Panc1 (cell line): ENCODE data around the gene KDM1A. TPM values are rescaled to one million over a fixed set of nuclear protein-coding genes. Genes with fewer than 3 reads are reported as not detected.

Experiments
- ATAC-seq: fragments of 200-7000 bp; cut with Tn5 transposase; 2 replicates; pipeline ENCODE4 v1.9.1; 2020; ENCODE audit warnings: mild to moderate bottlenecking, moderate library complexity
- BruUV-seq: library from RNA; stranded (reverse); fragments of 400-500 nt; replicated peaks from 2 replicates; lab custom pipeline; 2021; lab: Mats Ljungman, UMichigan
- CTCF ChIA-PET: fragments of 300-600 bp; sonication (Branson Sonifier 250); formaldehyde crosslinking; loops from one replicate; lab custom pipeline; 2022; ENCODE audit warnings: antibody characterized with exemption; lab: Charles Lee
- POLR2A ChIA-PET: fragments of 300-600 bp; sonication (Branson Sonifier 250); formaldehyde crosslinking; loops from one replicate; lab custom pipeline; 2022; ENCODE audit warnings: antibody characterized with exemption; lab: Charles Lee
- DNase-seq: peaks from one replicate; pipeline ENCODE4 v3.0.0-alpha.2; 2010; ENCODE audit warnings: low read depth, low spot score
- H3K27ac ChIP-seq: 2 replicates; pipeline ENCODE4 v1.5.1; 2011; ENCODE audit warnings: mild to moderate bottlenecking, low read length, inconsistent platforms
- H3K27me3 ChIP-seq: fragments of 200-500 bp; sonication (Bioruptor generic); 2 replicates; pipeline ENCODE4 v1.6.0; 2014; ENCODE audit warnings: low read length, inconsistent platforms; ENCODE audit not compliant: control insufficient read depth, insufficient read depth
- H3K36me3 ChIP-seq: fragments of 200-500 bp; sonication (Bioruptor generic); 2 replicates; pipeline ENCODE4 v1.5.1; 2014; ENCODE audit warnings: inconsistent platforms, mild to moderate bottlenecking, low read length, moderate library complexity; ENCODE audit not compliant: control insufficient read depth, insufficient read depth
- H3K4me1 ChIP-seq: 2 replicates; pipeline ENCODE4 v1.5.1; 2011; ENCODE audit warnings: inconsistent platforms, mild to moderate bottlenecking, low read length, moderate library complexity; ENCODE audit not compliant: control insufficient read depth, insufficient read depth
- H3K4me3 ChIP-seq, 2 experiments: 2 replicates each; pipeline ENCODE4 v1.5.1; 2011 to 2012; ENCODE audit warnings: low read depth in 2 of 2, low read length in 2 of 2, mild to moderate bottlenecking in 2 of 2, inconsistent platforms in 1 of 2, moderate library complexity in 1 of 2
- H3K9me3 ChIP-seq: fragments of 200-500 bp; sonication (Bioruptor generic); 2 replicates; pipeline ENCODE4 v1.5.1; 2014; ENCODE audit warnings: low read depth, mild to moderate bottlenecking, inconsistent platforms, low read length, moderate library complexity; ENCODE audit not compliant: control insufficient read depth, insufficient read depth
- CTCF ChIP-seq: fragments of 450-650 bp; IDR thresholded peaks from 2 replicates; pipeline ENCODE4 v1.5.1; 2017; ENCODE audit warnings: mild to moderate bottlenecking
- POLR2AphosphoS5 ChIP-seq: IDR thresholded peaks from 2 replicates; pipeline ENCODE4 v1.6.1; 2012; ENCODE audit warnings: mild to moderate bottlenecking, low read depth, low read length, moderate library complexity
- REST ChIP-seq, 2 experiments: IDR thresholded peaks; 2 replicates each; pipeline ENCODE4 v1.6.1; 2011 to 2012; ENCODE audit warnings: low read depth in 2 of 2, control low read depth in 1 of 2, low read length in 1 of 2, mild to moderate bottlenecking in 1 of 2, moderate library complexity in 1 of 2; ENCODE audit not compliant: insufficient read depth in 1 of 2
- SIN3A ChIP-seq: IDR thresholded peaks from 2 replicates; pipeline ENCODE4 v1.6.1; 2012; ENCODE audit warnings: low read depth, mild to moderate bottlenecking, low read length, moderate library complexity, borderline replicate concordance; ENCODE audit not compliant: insufficient read depth
- TCF7L2 ChIP-seq: IDR thresholded peaks from 2 replicates; pipeline ENCODE4 v1.6.1; 2011; ENCODE audit warnings: mild to moderate bottlenecking, low read depth, low read length, inconsistent platforms
- in situ Hi-C: cut with HindIII; loops from 2 replicates; pipeline ENCODE4 v1.10.0; 2016; ENCODE audit warnings: low sequenced_read_pairs, low pct_unique_long_range_greater_than_20kb
- intact Hi-C: fragments of 100-400 bp; cut with micrococcal nuclease; formaldehyde crosslinking; loops from one replicate; pipeline ENCODE4 v1.10.0; 2022; ENCODE audit not compliant: unreplicated experiment
- total RNA-seq: library from RNA; stranded (reverse); gene quantifications from one replicate; pipeline ENCODE4 v1.2.1, GENCODE V29; 2021; ENCODE audit not compliant: unreplicated experiment

The KDM1A gene
- total RNA-seq, 1 experiment from 2014 or later, result 120 TPM

GRCh38 chr1:23099171-23099536, 79.9 kb downstream of the KDM1A start:
- POLR2A ChIA-PET, result interaction anchor here (0.6 kb wide), 2 partner anchors 80 to 277 kb away, joined by 3 to 10 read pairs; no protein-coding TSS in a partner anchor
- H3K27ac ChIP-seq, result peak overlapping the region; percentile 40; the same call in 1 of the 2 replicates
- H3K27me3 ChIP-seq, result no peaks in the 10 kb centered on the region
- H3K9me3 ChIP-seq, result no peaks in the 10 kb centered on the region
- H3K4me3 ChIP-seq, result no peak overlapping the region
- no peak for TF ChIP-seq REST (IDR thresholded peaks at IDR 0.05; ENCODE audit: insufficient read depth in 1 of 2, low read depth in 2 of 2, low read length in 1 of 2)
- TF ChIP-seq CTCF, result no peak
- TF ChIP-seq POLR2AphosphoS5, result no peak
- no peak for TF ChIP-seq TCF7L2
- no peak for TF ChIP-seq SIN3A
- no peak for DNase-seq
- BruUV-seq, result no TSS peak
- ATAC-seq, result no peak
- intact Hi-C loops, result no loop called here
- H3K4me1 ChIP-seq, result peaks cover 46% of the 10 kb centered on the region
- peaks cover 2% of the 10 kb centered on the region; the same call in 1 of the 2 replicates for H3K36me3 ChIP-seq
- in situ Hi-C loops, result loop anchor here (25.0 kb wide), 1 partner anchor 88 kb away; no protein-coding TSS in a partner anchor
- CTCF ChIA-PET, result interaction anchor here (0.8 to 3.9 kb wide), 8 partner anchors 22 to 952 kb away, joined by 3 to 49 read pairs (median 4); no protein-coding TSS in a partner anchor

- BruUV-seq, result no TSS peak
- Histone ChIP-seq H3K27ac (peak overlapping the region; percentile 64; the same call in 1 of the 2 replicates), H3K4me1 (peaks cover 46% of the 10 kb centered on the region), H3K9me3 (no peaks in the 10 kb centered on the region), H3K27me3 (no peaks in the 10 kb centered on the region), H3K4me3 (no peak overlapping the region), H3K36me3 (no peaks in the 10 kb centered on the region; the same call in 1 of the 2 replicates)
- DNase-seq (peak; percentile 68), ATAC-seq (peak; percentile 50; the same call in 1 of the 2 replicates)
- intact Hi-C loops (no loop called here), in situ Hi-C loops (no loop called here)
- TF ChIP-seq CTCF (no peak), REST (IDR thresholded peaks at IDR 0.05; ENCODE audit: insufficient read depth in 1 of 2, low read depth in 2 of 2, low read length in 1 of 2) (no peak), POLR2AphosphoS5 (no peak), TCF7L2 (no peak), SIN3A (no peak)
- POLR2A ChIA-PET, result interaction anchor here (0.6 kb wide), 1 partner anchor 1785 kb away, joined by 8 read pairs; no protein-coding TSS in a partner anchor
- CTCF ChIA-PET, result interaction anchor here (0.8 to 3.9 kb wide), 2 partner anchors 83 to 954 kb away, joined by 3 to 49 read pairs; no protein-coding TSS in a partner anchor
Observed at GRCh38 chr1:23100074-23100748, 80.9 kb downstream of the KDM1A start.
